ENCODE measurements around the gene SEMA3D. TPM values are rescaled to one million over a fixed set of nuclear protein-coding genes. Genes with fewer than 3 reads are reported as not detected.

The SEMA3D gene
- total and polyA plus RNA-seq, 2 donors (not counting 3 experiments of a cell fraction or from before 2014, with no cell fraction given), result 9.9 to 10.3 TPM

DNA sequence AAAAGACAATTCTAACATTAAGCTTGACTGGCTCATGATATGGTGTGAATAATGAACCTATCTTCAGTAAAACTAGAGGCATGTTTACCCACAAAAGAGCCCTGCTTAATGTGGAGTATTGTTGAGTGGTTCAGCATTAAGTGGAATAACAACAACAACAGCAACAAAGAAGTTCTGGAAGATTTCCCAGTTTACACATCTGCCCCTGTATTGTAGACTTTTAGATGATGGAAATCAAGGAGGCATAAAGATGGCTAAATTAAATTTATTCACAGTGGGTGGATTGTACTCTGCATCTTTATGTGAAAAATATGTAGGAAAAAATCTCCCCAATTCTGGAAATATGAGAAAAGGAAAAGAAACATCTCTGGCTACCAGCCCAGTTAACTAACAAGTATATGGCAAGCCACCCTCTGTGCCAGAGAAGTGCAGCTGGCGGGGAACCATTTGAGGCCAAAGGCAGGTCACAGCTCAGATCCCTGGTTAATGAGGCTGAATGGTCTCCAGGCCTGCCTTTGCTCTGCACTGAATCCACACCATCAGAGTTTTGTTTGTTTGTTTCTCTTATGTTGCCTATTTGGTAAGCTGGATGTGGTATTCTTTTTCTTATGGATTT, 186.0 kb downstream of the SEMA3D start:
- FAIRE-seq (no peak), DNase-seq (ENCODE audit: low read depth, low spot score) (no peak)
- H3K9me3 ChIP-seq (replicated peaks; ENCODE audit: control insufficient read depth, insufficient read depth, low read length), result no peaks in the 10 kb centered on the region
- no peak overlapping the region for H3K9ac ChIP-seq (replicated peaks; ENCODE audit: extremely low read depth, insufficient read depth, low read length)
- H3K9me1 ChIP-seq (replicated peaks; ENCODE audit: control insufficient read depth, extremely low read depth, insufficient read depth, low read length), result no peaks in the 10 kb centered on the region
- no peaks in the 10 kb centered on the region for H4K20me1 ChIP-seq (replicated peaks; ENCODE audit: control insufficient read depth, extremely low read depth, insufficient read depth, low read length)
- H3K4me1 ChIP-seq (ENCODE audit: control insufficient read depth, extremely low read depth, insufficient read depth, low read length), result peaks cover 5% of the 10 kb centered on the region
- H3K27me3 ChIP-seq (ENCODE audit: control insufficient read depth in 2 of 2, insufficient read depth in 2 of 2, low read length in 2 of 2), result no peaks in the 10 kb centered on the region
- no peaks in the 10 kb centered on the region for H3K36me3 ChIP-seq (ENCODE audit: control insufficient read depth in 2 of 2, extremely low read depth in 1 of 2, insufficient read depth in 2 of 2, low read length in 2 of 2)
- ChIA-PET POLR2A (no interaction called here), CTCF (interaction anchor here (1.0 to 1.2 kb wide), 2 partner anchors 9 to 12 kb away, joined by 3 to 6 read pairs; no protein-coding TSS in a partner anchor)
- intact Hi-C loops (cut with micrococcal nuclease), result no loop called here
- BruUV-seq (replicated peaks), result no TSS peak
- dilution Hi-C loops (cut with MboI; ENCODE audit: extremely low pct_ligation_motif_present, low sequenced_read_pairs), result no loop called here
- H3K4me3 ChIP-seq (replicated peaks in 1 of 3; ENCODE audit: insufficient read depth in 1 of 3, low read depth in 1 of 3, low read length in 3 of 3), result no peak overlapping the region
- H3K27ac ChIP-seq (ENCODE audit: insufficient read depth, low read depth, low read length), result no peak overlapping the region
- H3K4me2 ChIP-seq (ENCODE audit: insufficient read depth, low read length), result no peak overlapping the region
- H3K79me2 ChIP-seq (ENCODE audit: control insufficient read depth, insufficient read depth, low read length), result no peaks in the 10 kb centered on the region
- H2AFZ ChIP-seq (ENCODE audit: low read depth, low read length), result no peak overlapping the region
- no peak for TF ChIP-seq EZH2 (IDR thresholded peaks at IDR 0.05; ENCODE audit: borderline replicate concordance, low read depth, low read length, severe bottlenecking)
- TF ChIP-seq FOS (IDR thresholded peaks at IDR 0.05; ENCODE audit: borderline replicate concordance, insufficient read depth, low read length), result no peak
- no peak for TF ChIP-seq GATA2 (IDR thresholded peaks at IDR 0.05; ENCODE audit: insufficient read depth, insufficient read length, low read depth, low read length)
- no peak for TF ChIP-seq POLR2AphosphoS5 (IDR thresholded peaks at IDR 0.05; ENCODE audit: insufficient read depth, low read depth, low read length)
- no peak for TF ChIP-seq MYC (IDR thresholded peaks at IDR 0.05; ENCODE audit: low read depth, low read length)
- no peak for TF ChIP-seq JUN (IDR thresholded peaks at IDR 0.05; ENCODE audit: borderline replicate concordance, insufficient read depth, insufficient read length, low read depth)
- TF ChIP-seq, protein P1, sequence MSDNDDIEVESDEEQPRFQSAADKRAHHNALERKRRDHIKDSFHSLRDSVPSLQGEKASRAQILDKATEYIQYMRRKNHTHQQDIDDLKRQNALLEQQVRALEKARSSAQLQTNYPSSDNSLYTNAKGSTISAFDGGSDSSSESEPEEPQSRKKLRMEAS (IDR thresholded peaks at IDR 0.05; ENCODE audit: insufficient read depth, insufficient read length), result no peak

DNA sequence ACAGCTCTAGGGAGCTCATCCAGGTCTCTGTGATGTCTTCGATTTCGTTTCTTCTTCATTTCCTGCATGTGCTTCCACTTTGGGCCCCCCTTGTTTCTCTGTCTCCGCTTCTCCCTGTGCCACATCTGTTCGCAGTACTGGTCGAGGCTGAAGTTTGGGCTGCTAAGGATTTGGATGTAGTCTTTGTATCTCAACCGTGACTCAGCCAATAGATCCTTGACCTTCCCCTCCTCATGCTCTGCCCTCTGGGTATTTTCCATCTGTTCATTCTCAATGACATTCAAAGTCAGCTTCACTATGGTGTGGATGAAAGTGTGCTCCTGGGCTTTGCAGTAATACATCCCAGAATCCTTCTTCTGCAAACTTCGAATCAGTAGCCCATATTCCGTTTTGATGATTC, 187.4 kb downstream of the SEMA3D start:
- CTCF ChIA-PET, result interaction anchor here (0.9 kb wide), 1 partner anchor 23 kb away, joined by 5 read pairs; no protein-coding TSS in a partner anchor
- dilution Hi-C loops (cut with MboI; ENCODE audit: extremely low pct_ligation_motif_present, low sequenced_read_pairs) (no loop called here), intact Hi-C loops (cut with micrococcal nuclease) (no loop called here)
- DNase-seq (ENCODE audit: low read depth, low spot score) (no peak), FAIRE-seq (peak; percentile 4)
- H3K9me1 ChIP-seq (replicated peaks; ENCODE audit: control insufficient read depth, extremely low read depth, insufficient read depth, low read length), result no peaks in the 10 kb centered on the region
- no peaks in the 10 kb centered on the region for H3K9me3 ChIP-seq (replicated peaks; ENCODE audit: control insufficient read depth, insufficient read depth, low read length)
- no peak overlapping the region for H3K27ac ChIP-seq (ENCODE audit: insufficient read depth, low read depth, low read length)
- H2AFZ ChIP-seq (ENCODE audit: low read depth, low read length), result no peak overlapping the region
- H3K27me3 ChIP-seq (ENCODE audit: control insufficient read depth in 2 of 2, insufficient read depth in 2 of 2, low read length in 2 of 2), result no peaks in the 10 kb centered on the region
- POLR2A ChIA-PET, result no interaction called here
- H3K4me2 ChIP-seq (ENCODE audit: insufficient read depth, low read length), result no peak overlapping the region
- no peaks in the 10 kb centered on the region for H3K79me2 ChIP-seq (ENCODE audit: control insufficient read depth, insufficient read depth, low read length)
- no peaks in the 10 kb centered on the region for H4K20me1 ChIP-seq (replicated peaks; ENCODE audit: control insufficient read depth, extremely low read depth, insufficient read depth, low read length)
- H3K9ac ChIP-seq (replicated peaks; ENCODE audit: extremely low read depth, insufficient read depth, low read length), result no peak overlapping the region
- peaks cover 5% of the 10 kb centered on the region for H3K4me1 ChIP-seq (ENCODE audit: control insufficient read depth, extremely low read depth, insufficient read depth, low read length)
- BruUV-seq (replicated peaks), result no TSS peak
- no peak for TF ChIP-seq POLR2A (IDR thresholded peaks at IDR 0.05; ENCODE audit: low read depth, low read length)
- TF ChIP-seq, protein P1 (IDR thresholded peaks at IDR 0.05; ENCODE audit: insufficient read depth, insufficient read length), result no peak
- TF ChIP-seq, protein P2, sequence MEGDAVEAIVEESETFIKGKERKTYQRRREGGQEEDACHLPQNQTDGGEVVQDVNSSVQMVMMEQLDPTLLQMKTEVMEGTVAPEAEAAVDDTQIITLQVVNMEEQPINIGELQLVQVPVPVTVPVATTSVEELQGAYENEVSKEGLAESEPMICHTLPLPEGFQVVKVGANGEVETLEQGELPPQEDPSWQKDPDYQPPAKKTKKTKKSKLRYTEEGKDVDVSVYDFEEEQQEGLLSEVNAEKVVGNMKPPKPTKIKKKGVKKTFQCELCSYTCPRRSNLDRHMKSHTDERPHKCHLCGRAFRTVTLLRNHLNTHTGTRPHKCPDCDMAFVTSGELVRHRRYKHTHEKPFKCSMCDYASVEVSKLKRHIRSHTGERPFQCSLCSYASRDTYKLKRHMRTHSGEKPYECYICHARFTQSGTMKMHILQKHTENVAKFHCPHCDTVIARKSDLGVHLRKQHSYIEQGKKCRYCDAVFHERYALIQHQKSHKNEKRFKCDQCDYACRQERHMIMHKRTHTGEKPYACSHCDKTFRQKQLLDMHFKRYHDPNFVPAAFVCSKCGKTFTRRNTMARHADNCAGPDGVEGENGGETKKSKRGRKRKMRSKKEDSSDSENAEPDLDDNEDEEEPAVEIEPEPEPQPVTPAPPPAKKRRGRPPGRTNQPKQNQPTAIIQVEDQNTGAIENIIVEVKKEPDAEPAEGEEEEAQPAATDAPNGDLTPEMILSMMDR (IDR thresholded peaks at IDR 0.05; ENCODE audit: extremely low read depth in 1 of 2, insufficient read depth in 1 of 2, low read depth in 1 of 2, low read length in 2 of 2), result no peak
- no peaks in the 10 kb centered on the region for H3K36me3 ChIP-seq (ENCODE audit: control insufficient read depth in 2 of 2, extremely low read depth in 1 of 2, insufficient read depth in 2 of 2, low read length in 2 of 2)
- no peak overlapping the region for H3K4me3 ChIP-seq (replicated peaks in 1 of 3; ENCODE audit: insufficient read depth in 1 of 3, low read depth in 1 of 3, low read length in 3 of 3)

Measured in endothelial cell of umbilical vein (primary cell).